ENCODE measurements around the gene SYNE2.

DNA sequence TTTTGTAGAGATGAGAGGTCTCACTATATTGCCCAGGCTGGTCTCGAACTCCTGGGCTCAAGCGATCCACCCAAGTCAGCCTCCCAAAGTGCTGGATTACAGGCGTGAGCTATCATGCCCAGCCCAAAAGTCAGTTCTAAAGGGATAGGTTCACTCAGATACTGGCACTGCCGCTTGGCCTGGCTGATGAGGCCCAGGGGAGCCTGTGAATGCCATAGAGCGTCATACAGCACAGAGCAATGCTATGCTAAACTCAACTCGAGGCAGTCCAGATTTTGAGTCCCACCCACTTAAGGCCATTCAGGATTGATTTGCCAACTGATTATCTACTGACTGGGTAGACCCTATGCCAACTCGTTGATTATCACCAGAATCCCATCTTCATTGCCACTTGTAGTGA lies 262.0 kb downstream of the SYNE2 start:
- no peak for TF ChIP-seq EZH2 (IDR thresholded peaks at IDR 0.05; ENCODE audit: low read depth, low read length, severe bottlenecking)
- TF ChIP-seq EP300 (IDR thresholded peaks at IDR 0.05; ENCODE audit: borderline replicate concordance in 1 of 2, low read depth in 2 of 2, low read length in 2 of 2), result no peak
- no peak for TF ChIP-seq POLR2A (IDR thresholded peaks at IDR 0.05; ENCODE audit: control extremely low read depth in 1 of 2, low read depth in 2 of 2, low read length in 2 of 2)
- no peak for TF ChIP-seq ZNF274 (IDR thresholded peaks at IDR 0.05; ENCODE audit: borderline replicate concordance, extremely low read depth, low read length)
- TF ChIP-seq SIN3A (conservative IDR thresholded peaks at IDR 0.05 in 1 of 2, IDR thresholded peaks at IDR 0.05 in 1 of 2; ENCODE audit: low read depth in 1 of 2, low read length in 2 of 2), result no peak
- no peak for TF ChIP-seq JUND (IDR thresholded peaks at IDR 0.05; ENCODE audit: low read length)
- TF ChIP-seq RXRA (IDR thresholded peaks at IDR 0.05; ENCODE audit: insufficient read depth, low read depth, low read length), result no peak
- TF ChIP-seq, protein P1, sequence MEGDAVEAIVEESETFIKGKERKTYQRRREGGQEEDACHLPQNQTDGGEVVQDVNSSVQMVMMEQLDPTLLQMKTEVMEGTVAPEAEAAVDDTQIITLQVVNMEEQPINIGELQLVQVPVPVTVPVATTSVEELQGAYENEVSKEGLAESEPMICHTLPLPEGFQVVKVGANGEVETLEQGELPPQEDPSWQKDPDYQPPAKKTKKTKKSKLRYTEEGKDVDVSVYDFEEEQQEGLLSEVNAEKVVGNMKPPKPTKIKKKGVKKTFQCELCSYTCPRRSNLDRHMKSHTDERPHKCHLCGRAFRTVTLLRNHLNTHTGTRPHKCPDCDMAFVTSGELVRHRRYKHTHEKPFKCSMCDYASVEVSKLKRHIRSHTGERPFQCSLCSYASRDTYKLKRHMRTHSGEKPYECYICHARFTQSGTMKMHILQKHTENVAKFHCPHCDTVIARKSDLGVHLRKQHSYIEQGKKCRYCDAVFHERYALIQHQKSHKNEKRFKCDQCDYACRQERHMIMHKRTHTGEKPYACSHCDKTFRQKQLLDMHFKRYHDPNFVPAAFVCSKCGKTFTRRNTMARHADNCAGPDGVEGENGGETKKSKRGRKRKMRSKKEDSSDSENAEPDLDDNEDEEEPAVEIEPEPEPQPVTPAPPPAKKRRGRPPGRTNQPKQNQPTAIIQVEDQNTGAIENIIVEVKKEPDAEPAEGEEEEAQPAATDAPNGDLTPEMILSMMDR (IDR thresholded peaks at IDR 0.05; ENCODE audit: control extremely low read depth in 1 of 3, insufficient read depth in 1 of 3, low read depth in 1 of 3, low read length in 3 of 3), result no peak
- TF ChIP-seq RAD21 (IDR thresholded peaks at IDR 0.05 in 1 of 2, conservative IDR thresholded peaks at IDR 0.05 in 1 of 2; ENCODE audit: low read depth in 2 of 2, low read length in 2 of 2), result no peak
- no peak for TF ChIP-seq POLR2AphosphoS5 (IDR thresholded peaks at IDR 0.05; ENCODE audit: low read depth, low read length)
- no peak for TF ChIP-seq KDM1A (IDR thresholded peaks at IDR 0.05; ENCODE audit: borderline replicate concordance, low read length)

Data from H1 (cell line).